Measurements from ENCODE around the gene LASP1. TPM values are rescaled to one million over a fixed set of nuclear protein-coding genes. Genes with fewer than 3 reads are reported as not detected.

The LASP1 gene
- total RNA-seq, 2 experiments from 2014 or later, result 48.6 to 110 TPM

- H3K4me2 ChIP-seq (ENCODE audit: low read length), result peak overlapping the region; percentile 95
- no peaks in the 10 kb centered on the region for H3K9me3 ChIP-seq (ENCODE audit: low read length)
- CTCF ChIA-PET (ENCODE audit: unreplicated experiment), result no interaction called here
- no TSS peak for BruUV-seq (replicated peaks)
- peaks cover 67% of the 10 kb centered on the region for H3K79me2 ChIP-seq (ENCODE audit: insufficient read depth, low read depth, low read length)
- peak overlapping the region; percentile 98 for H3K4me3 ChIP-seq (ENCODE audit: low read depth, low read length, poor library complexity, severe bottlenecking)
- H3K36me3 ChIP-seq (ENCODE audit: insufficient read depth, low read length), result peaks cover 27% of the 10 kb centered on the region
- H3K27ac ChIP-seq (ENCODE audit: low read depth, low read length, poor library complexity, severe bottlenecking), result peak overlapping the region; percentile 91
- DNase-seq (ENCODE audit: low spot score), result no peak
- intact Hi-C loops (cut with micrococcal nuclease; ENCODE audit: unreplicated experiment), result loop anchor here (10.0 kb wide), 1 partner anchor 62 kb away; no protein-coding TSS in a partner anchor
- no peaks in the 10 kb centered on the region for H3K9me2 ChIP-seq (ENCODE audit: insufficient read depth, low read length)
- H2AFZ ChIP-seq (ENCODE audit: low read length), result no peak overlapping the region
- H3K4me1 ChIP-seq (ENCODE audit: insufficient read depth, low read length, poor library complexity, severe bottlenecking), result peaks cover 63% of the 10 kb centered on the region
- TF ChIP-seq EZH2phosphoT487 (IDR thresholded peaks at IDR 0.05; ENCODE audit: borderline replicate concordance, low read depth, low read length), result no peak
- no peak for TF ChIP-seq CTCF (conservative IDR thresholded peaks at IDR 0.05; ENCODE audit: low read length)
- H4K20me1 ChIP-seq (ENCODE audit: insufficient read depth, low read length), result peaks cover 16% of the 10 kb centered on the region; the same call in 1 of the 2 replicates
- POLR2A ChIA-PET, result interaction anchor here (0.5 to 1.4 kb wide), 4 partner anchors 12 to 417 kb away, joined by 3 to 4 read pairs (median 3); no protein-coding TSS in a partner anchor
These were observed 3.0 kb downstream of the LASP1 start for GRCh38 chr17:38872671-38873385.

GRCh38 chr17:38873640-38874380 is 4.0 kb downstream of the LASP1 start:
- Histone ChIP-seq H3K4me1 (ENCODE audit: insufficient read depth, low read length, poor library complexity, severe bottlenecking) (peaks cover 70% of the 10 kb centered on the region), H3K79me2 (ENCODE audit: insufficient read depth, low read depth, low read length) (peaks cover 77% of the 10 kb centered on the region), H4K20me1 (ENCODE audit: insufficient read depth, low read length) (peaks cover 16% of the 10 kb centered on the region; the same call in 1 of the 2 replicates), H3K4me3 (ENCODE audit: low read depth, low read length, poor library complexity, severe bottlenecking) (no peak overlapping the region), H3K9me3 (ENCODE audit: low read length) (no peaks in the 10 kb centered on the region), H3K4me2 (ENCODE audit: low read length) (peak overlapping the region; percentile 53), H2AFZ (ENCODE audit: low read length) (no peak overlapping the region), H3K27ac (ENCODE audit: low read depth, low read length, poor library complexity, severe bottlenecking) (peak overlapping the region; percentile 2), H3K36me3 (ENCODE audit: insufficient read depth, low read length) (peaks cover 37% of the 10 kb centered on the region), H3K9me2 (ENCODE audit: insufficient read depth, low read length) (no peaks in the 10 kb centered on the region)
- TF ChIP-seq EZH2phosphoT487 (IDR thresholded peaks at IDR 0.05; ENCODE audit: borderline replicate concordance, low read depth, low read length), result no peak
- no peak for TF ChIP-seq CTCF (conservative IDR thresholded peaks at IDR 0.05; ENCODE audit: low read length)
- no peak for DNase-seq (ENCODE audit: low spot score)
- CTCF ChIA-PET (ENCODE audit: unreplicated experiment), result no interaction called here
- intact Hi-C loops (cut with micrococcal nuclease; ENCODE audit: unreplicated experiment), result loop anchor here (10.0 kb wide), 1 partner anchor 61 kb away; no protein-coding TSS in a partner anchor
- BruUV-seq (replicated peaks), result no TSS peak
- POLR2A ChIA-PET, result interaction anchor here (1.4 kb wide), 1 partner anchor 11 kb away, joined by 4 read pairs; no protein-coding TSS in a partner anchor
